ENCODE data around the gene SYT8.

DNA sequence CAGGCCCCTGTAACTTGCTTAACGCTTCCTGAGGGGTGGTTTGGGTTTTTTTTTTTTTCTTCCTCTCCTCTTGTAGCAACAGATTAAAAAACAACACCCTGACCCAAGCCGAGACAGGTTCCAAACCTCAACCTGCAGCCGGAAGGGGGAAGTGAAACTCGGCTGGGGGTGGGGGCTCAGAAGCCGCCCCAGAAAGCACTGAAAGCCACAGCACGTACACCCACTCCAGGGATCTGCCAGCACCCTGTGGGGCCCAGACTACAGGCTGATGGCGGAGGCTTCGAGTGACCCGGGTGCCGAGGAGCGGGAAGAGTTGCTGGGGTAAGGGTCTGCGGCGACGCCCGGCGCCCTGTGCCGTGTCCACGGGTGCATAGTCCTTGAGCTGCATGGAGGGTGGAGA is 18.1 kb downstream of the SYT8 start, which contains the start of gene LSP1:
- no peak for TF ChIP-seq POLR2A (IDR thresholded peaks at IDR 0.05)
- TF ChIP-seq, protein P1, sequence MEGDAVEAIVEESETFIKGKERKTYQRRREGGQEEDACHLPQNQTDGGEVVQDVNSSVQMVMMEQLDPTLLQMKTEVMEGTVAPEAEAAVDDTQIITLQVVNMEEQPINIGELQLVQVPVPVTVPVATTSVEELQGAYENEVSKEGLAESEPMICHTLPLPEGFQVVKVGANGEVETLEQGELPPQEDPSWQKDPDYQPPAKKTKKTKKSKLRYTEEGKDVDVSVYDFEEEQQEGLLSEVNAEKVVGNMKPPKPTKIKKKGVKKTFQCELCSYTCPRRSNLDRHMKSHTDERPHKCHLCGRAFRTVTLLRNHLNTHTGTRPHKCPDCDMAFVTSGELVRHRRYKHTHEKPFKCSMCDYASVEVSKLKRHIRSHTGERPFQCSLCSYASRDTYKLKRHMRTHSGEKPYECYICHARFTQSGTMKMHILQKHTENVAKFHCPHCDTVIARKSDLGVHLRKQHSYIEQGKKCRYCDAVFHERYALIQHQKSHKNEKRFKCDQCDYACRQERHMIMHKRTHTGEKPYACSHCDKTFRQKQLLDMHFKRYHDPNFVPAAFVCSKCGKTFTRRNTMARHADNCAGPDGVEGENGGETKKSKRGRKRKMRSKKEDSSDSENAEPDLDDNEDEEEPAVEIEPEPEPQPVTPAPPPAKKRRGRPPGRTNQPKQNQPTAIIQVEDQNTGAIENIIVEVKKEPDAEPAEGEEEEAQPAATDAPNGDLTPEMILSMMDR (IDR thresholded peaks at IDR 0.05) = no peak

Data from prostate gland (tissue), 2 donors.